HCT116 (cell line): ENCODE measurements around the gene DLD. TPM values are rescaled to one million over a fixed set of nuclear protein-coding genes. Genes with fewer than 3 reads are reported as not detected.

Experiments used
- ATAC-seq: fragments of 200-7000 bp; cut with Tn5 transposase; 2 replicates; pipeline ENCODE4 v1.9.1; 2020; ENCODE audit warnings: mild to moderate bottlenecking, moderate library complexity
- BruUV-seq: library from RNA; stranded (reverse); fragments of 400-500 nt; replicated peaks from 2 replicates; lab custom pipeline; 2021; lab: Mats Ljungman, UMichigan
- CTCF ChIA-PET: fragments of 300-600 bp; sonication (Branson Sonifier 250); formaldehyde crosslinking; loops from one replicate; lab custom pipeline; 2021; ENCODE audit warnings: antibody characterized with exemption; lab: Charles Lee
- POLR2A ChIA-PET: fragments of 300-600, 350-600 bp; sonication (Branson Sonifier 250); formaldehyde crosslinking; loops from one replicate; lab custom pipeline; 2021; ENCODE audit warnings: antibody characterized with exemption; lab: Charles Lee
- RAD21 ChIA-PET, 2 experiments: fragments of 300-600 bp; sonication (Branson Sonifier 250); formaldehyde crosslinking; loops; one replicate each; lab custom pipeline; 2023; ENCODE audit warnings: low total read pairs in 2 of 2; ENCODE audit not compliant: uncharacterized antibody in 2 of 2, unreplicated experiment in 2 of 2, low non-redundant PET in 1 of 2; lab: Charles Lee
- DNase-seq: peaks from one replicate; pipeline ENCODE4 v3.0.0-alpha.2; 2010; ENCODE audit warnings: low read depth, low spot score
- H2AFZ ChIP-seq: fragments of 200-600 bp; shearing (Covaris generic), sonication (generic); 2 replicates; pipeline ENCODE4 v1.6.1; 2017; ENCODE audit warnings: low read depth, mixed run types, mixed read lengths, antibody characterized with exemption, low read length; ENCODE audit not compliant: poor library complexity, severe bottlenecking
- H3K27ac ChIP-seq: 2 replicates; pipeline ENCODE4 v1.5.1; 2012; ENCODE audit warnings: low read depth, low read length
- H3K27me3 ChIP-seq: fragments of 200-600 bp; sonication (generic); 2 replicates; pipeline ENCODE4 v1.6.1; 2016; ENCODE audit warnings: mixed run types, low read length, mixed read lengths; ENCODE audit not compliant: insufficient read depth
- H3K36me3 ChIP-seq, 2 experiments: fragments of 200-500 bp in 1 of 2; fragments of 200-600 bp in 1 of 2; sonication (Bioruptor generic) in 1 of 2; sonication (generic) in 1 of 2; 2 replicates each; pipeline versions ENCODE4 v1.5.1 to v1.6.1; 2014 to 2016; ENCODE audit warnings: low read length in 2 of 2, inconsistent platforms in 1 of 2, mixed read lengths in 1 of 2, mixed run types in 1 of 2; ENCODE audit not compliant: insufficient read depth in 2 of 2, control insufficient read depth in 1 of 2
- H3K4me1 ChIP-seq, 2 experiments: fragments of 200-600 bp in 1 of 2; sonication (generic) in 1 of 2; 2 replicates each; pipeline versions ENCODE4 v1.5.1 to v1.6.1; 2012 to 2017; ENCODE audit warnings: low read length in 2 of 2, inconsistent platforms in 1 of 2, mild to moderate bottlenecking in 1 of 2, mixed read lengths in 1 of 2, mixed run types in 1 of 2, moderate library complexity in 1 of 2; ENCODE audit not compliant: insufficient read depth in 2 of 2, control insufficient read depth in 1 of 2
- H3K4me2 ChIP-seq: fragments of 200-600 bp; sonication (generic); 2 replicates; pipeline ENCODE4 v1.6.1; 2017; ENCODE audit warnings: mixed run types, low read length, mixed read lengths
- H3K4me3 ChIP-seq, 2 experiments: fragments of 200-600 bp in 1 of 2; sonication (generic) in 1 of 2; replicated peaks in 1 of 2; 2 replicates each; pipeline ENCODE4 v1.5.1; 2011 to 2016; ENCODE audit warnings: low read length in 2 of 2, control low read depth in 1 of 2, low read depth in 1 of 2, mild to moderate bottlenecking in 1 of 2, mixed read lengths in 1 of 2, mixed run types in 1 of 2
- H3K79me2 ChIP-seq: fragments of 200-600 bp; sonication (generic); 2 replicates; pipeline ENCODE4 v1.6.1; 2017; ENCODE audit warnings: mild to moderate bottlenecking, mixed run types, low read length, moderate library complexity, mixed read lengths; ENCODE audit not compliant: insufficient read depth
- H3K9ac ChIP-seq: fragments of 200-600 bp; sonication (generic); 2 replicates; pipeline ENCODE4 v1.6.1; 2016; ENCODE audit warnings: low read length, mixed read lengths
- H3K9me2 ChIP-seq: fragments of 200-600 bp; sonication (generic), shearing (Covaris generic); 2 replicates; pipeline ENCODE4 v1.6.1; 2017; ENCODE audit warnings: mixed run types, mild to moderate bottlenecking, moderate library complexity; ENCODE audit not compliant: insufficient read depth
- H3K9me3 ChIP-seq, 2 experiments: fragments of 200-500 bp in 1 of 2; fragments of 200-600 bp in 1 of 2; sonication (Bioruptor generic) in 1 of 2; sonication (generic) in 1 of 2; 2 replicates each; pipeline ENCODE4 v1.6.1; 2014 to 2017; ENCODE audit warnings: low read length in 2 of 2, mixed read lengths in 2 of 2, inconsistent platforms in 1 of 2, low read depth in 1 of 2, mild to moderate bottlenecking in 1 of 2, mixed run types in 1 of 2, moderate library complexity in 1 of 2; ENCODE audit not compliant: control insufficient read depth in 1 of 2, insufficient read depth in 1 of 2
- H4K20me1 ChIP-seq: fragments of 200-600 bp; sonication (generic), shearing (Covaris generic); 2 replicates; pipeline ENCODE4 v1.6.1; 2017; ENCODE audit warnings: mixed run types, mild to moderate bottlenecking, moderate library complexity; ENCODE audit not compliant: insufficient read depth
- CBX3 ChIP-seq: IDR thresholded peaks from 2 replicates; pipeline ENCODE4 v1.6.1; 2012; ENCODE audit warnings: low read depth
- CEBPB ChIP-seq: IDR thresholded peaks from 2 replicates; pipeline ENCODE4 v1.6.1; 2012; ENCODE audit warnings: low read depth
- EGR1 ChIP-seq: IDR thresholded peaks from 2 replicates; pipeline ENCODE4 v1.6.1; 2012; ENCODE audit warnings: low read depth
- ELF1 ChIP-seq: IDR thresholded peaks from 2 replicates; pipeline ENCODE4 v1.6.1; 2012; ENCODE audit warnings: low read depth, borderline replicate concordance
- EZH2phosphoT487 ChIP-seq: fragments of 200-600 bp; IDR thresholded peaks from 2 replicates; pipeline ENCODE4 v1.6.1; 2018; ENCODE audit warnings: antibody characterized with exemption, borderline replicate concordance
- FOSL1 ChIP-seq: IDR thresholded peaks from 2 replicates; pipeline ENCODE4 v1.6.1; 2012; ENCODE audit warnings: low read depth
- POLR2A ChIP-seq: IDR thresholded peaks from 2 replicates; pipeline ENCODE4 v1.7.0; 2011; ENCODE audit warnings: borderline replicate concordance; ENCODE audit not compliant: insufficient read depth, insufficient read length; ENCODE audit errors: extremely low read depth
- POLR2AphosphoS5 ChIP-seq: IDR thresholded peaks from 2 replicates; pipeline ENCODE4 v1.6.1; 2011; ENCODE audit warnings: mild to moderate bottlenecking, low read depth, low read length, moderate library complexity
- RAD21 ChIP-seq: IDR thresholded peaks from 2 replicates; pipeline ENCODE4 v1.6.1; 2012; ENCODE audit warnings: low read depth, mild to moderate bottlenecking
- REST ChIP-seq: IDR thresholded peaks from 2 replicates; pipeline ENCODE4 v1.6.1; 2012; ENCODE audit warnings: low read depth
- SIN3A ChIP-seq: IDR thresholded peaks from 2 replicates; pipeline ENCODE4 v1.6.1; 2012; ENCODE audit warnings: low read depth
- SRF ChIP-seq: IDR thresholded peaks from 2 replicates; pipeline ENCODE4 v1.6.1; 2012; ENCODE audit warnings: low read depth
- TCF7L2 ChIP-seq: IDR thresholded peaks from 2 replicates; pipeline ENCODE4 v1.7.0; 2011; ENCODE audit warnings: borderline replicate concordance, inconsistent platforms; ENCODE audit not compliant: insufficient read depth, insufficient read length; ENCODE audit errors: extremely low read depth
- YY1 ChIP-seq: IDR thresholded peaks from 2 replicates; pipeline ENCODE4 v1.6.1; 2011; ENCODE audit warnings: low read length, low read depth, moderate library complexity, mild to moderate bottlenecking; ENCODE audit not compliant: insufficient replicate concordance; ENCODE audit errors: extremely low read depth
- ZFX ChIP-seq: fragments of 450-650 bp; IDR thresholded peaks from 2 replicates; pipeline ENCODE4 v1.6.1; 2017
- ZNF274 ChIP-seq: fragments of 200-500 bp; sonication (Bioruptor generic); IDR thresholded peaks from 2 replicates; pipeline ENCODE4 v1.6.1; 2014; ENCODE audit warnings: mild to moderate bottlenecking, low read depth, low read length, inconsistent platforms
- intact Hi-C: fragments of 100-400 bp; cut with micrococcal nuclease; formaldehyde crosslinking; loops from 2 replicates; pipeline ENCODE4 v1.10.0; 2022
- total RNA-seq: library from RNA; stranded (reverse); gene quantifications from one replicate; pipeline ENCODE4 v1.2.1, GENCODE V29; 2021; ENCODE audit not compliant: unreplicated experiment
- TF ChIP-seq, protein P1 (sequence below): IDR thresholded peaks from 2 replicates; pipeline ENCODE4 v1.6.1; 2012
- TF ChIP-seq, protein P2 (sequence below): IDR thresholded peaks from 2 replicates; pipeline ENCODE4 v1.6.1; 2012
- TF ChIP-seq, protein P3 (sequence below), 3 experiments: fragments of 200-600 bp in 1 of 3; sonication (generic) in 1 of 3; IDR thresholded peaks in 2 of 3; conservative IDR thresholded peaks in 1 of 3; 2 replicates each; pipeline ENCODE4 v1.5.1; 2012 to 2017; ENCODE audit warnings: low read depth in 2 of 3, low read length in 2 of 3, antibody characterized with exemption in 1 of 3, borderline replicate concordance in 1 of 3, control low read depth in 1 of 3, mild to moderate bottlenecking in 1 of 3, mixed read lengths in 1 of 3, mixed run types in 1 of 3, moderate library complexity in 1 of 3; ENCODE audit not compliant: insufficient read depth in 1 of 3
- TF ChIP-seq, protein P4 (sequence below): IDR thresholded peaks from 2 replicates; pipeline ENCODE4 v1.6.1; 2011; ENCODE audit warnings: mild to moderate bottlenecking, low read length, moderate library complexity; ENCODE audit not compliant: insufficient replicate concordance; ENCODE audit errors: extremely low read depth

The DLD gene
- total RNA-seq, 1 experiment from 2014 or later = 104 TPM

- ATAC-seq (no peak), DNase-seq (no peak)
- intact Hi-C loops = no loop called here
- H3K9me2 ChIP-seq = no peaks in the 10 kb centered on the region
- no TSS peak for BruUV-seq
- CTCF ChIA-PET = no interaction called here
- H3K9ac ChIP-seq = no peak overlapping the region
- TF ChIP-seq POLR2A (no peak), REST (no peak), ELF1 (no peak), EGR1 (no peak), SRF (no peak), CEBPB (no peak), POLR2AphosphoS5 (no peak), EZH2phosphoT487 (no peak), RAD21 (no peak), TCF7L2 (no peak), YY1 (no peak), CBX3 (no peak), FOSL1 (no peak), SIN3A (no peak), ZFX (no peak), ZNF274 (no peak)
- TF ChIP-seq, protein P1, sequence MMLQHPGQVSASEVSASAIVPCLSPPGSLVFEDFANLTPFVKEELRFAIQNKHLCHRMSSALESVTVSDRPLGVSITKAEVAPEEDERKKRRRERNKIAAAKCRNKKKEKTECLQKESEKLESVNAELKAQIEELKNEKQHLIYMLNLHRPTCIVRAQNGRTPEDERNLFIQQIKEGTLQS = no peak
- TF ChIP-seq, protein P2, sequence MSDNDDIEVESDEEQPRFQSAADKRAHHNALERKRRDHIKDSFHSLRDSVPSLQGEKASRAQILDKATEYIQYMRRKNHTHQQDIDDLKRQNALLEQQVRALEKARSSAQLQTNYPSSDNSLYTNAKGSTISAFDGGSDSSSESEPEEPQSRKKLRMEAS = no peak
- TF ChIP-seq, protein P3, sequence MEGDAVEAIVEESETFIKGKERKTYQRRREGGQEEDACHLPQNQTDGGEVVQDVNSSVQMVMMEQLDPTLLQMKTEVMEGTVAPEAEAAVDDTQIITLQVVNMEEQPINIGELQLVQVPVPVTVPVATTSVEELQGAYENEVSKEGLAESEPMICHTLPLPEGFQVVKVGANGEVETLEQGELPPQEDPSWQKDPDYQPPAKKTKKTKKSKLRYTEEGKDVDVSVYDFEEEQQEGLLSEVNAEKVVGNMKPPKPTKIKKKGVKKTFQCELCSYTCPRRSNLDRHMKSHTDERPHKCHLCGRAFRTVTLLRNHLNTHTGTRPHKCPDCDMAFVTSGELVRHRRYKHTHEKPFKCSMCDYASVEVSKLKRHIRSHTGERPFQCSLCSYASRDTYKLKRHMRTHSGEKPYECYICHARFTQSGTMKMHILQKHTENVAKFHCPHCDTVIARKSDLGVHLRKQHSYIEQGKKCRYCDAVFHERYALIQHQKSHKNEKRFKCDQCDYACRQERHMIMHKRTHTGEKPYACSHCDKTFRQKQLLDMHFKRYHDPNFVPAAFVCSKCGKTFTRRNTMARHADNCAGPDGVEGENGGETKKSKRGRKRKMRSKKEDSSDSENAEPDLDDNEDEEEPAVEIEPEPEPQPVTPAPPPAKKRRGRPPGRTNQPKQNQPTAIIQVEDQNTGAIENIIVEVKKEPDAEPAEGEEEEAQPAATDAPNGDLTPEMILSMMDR (IDR thresholded peaks at IDR 0.05 in 2 of 3, conservative IDR thresholded peaks at IDR 0.05 in 1 of 3; ENCODE audit: borderline replicate concordance in 1 of 3, insufficient read depth in 1 of 3, low read depth in 2 of 3, low read length in 2 of 3) = no peak
- TF ChIP-seq, protein P4, sequence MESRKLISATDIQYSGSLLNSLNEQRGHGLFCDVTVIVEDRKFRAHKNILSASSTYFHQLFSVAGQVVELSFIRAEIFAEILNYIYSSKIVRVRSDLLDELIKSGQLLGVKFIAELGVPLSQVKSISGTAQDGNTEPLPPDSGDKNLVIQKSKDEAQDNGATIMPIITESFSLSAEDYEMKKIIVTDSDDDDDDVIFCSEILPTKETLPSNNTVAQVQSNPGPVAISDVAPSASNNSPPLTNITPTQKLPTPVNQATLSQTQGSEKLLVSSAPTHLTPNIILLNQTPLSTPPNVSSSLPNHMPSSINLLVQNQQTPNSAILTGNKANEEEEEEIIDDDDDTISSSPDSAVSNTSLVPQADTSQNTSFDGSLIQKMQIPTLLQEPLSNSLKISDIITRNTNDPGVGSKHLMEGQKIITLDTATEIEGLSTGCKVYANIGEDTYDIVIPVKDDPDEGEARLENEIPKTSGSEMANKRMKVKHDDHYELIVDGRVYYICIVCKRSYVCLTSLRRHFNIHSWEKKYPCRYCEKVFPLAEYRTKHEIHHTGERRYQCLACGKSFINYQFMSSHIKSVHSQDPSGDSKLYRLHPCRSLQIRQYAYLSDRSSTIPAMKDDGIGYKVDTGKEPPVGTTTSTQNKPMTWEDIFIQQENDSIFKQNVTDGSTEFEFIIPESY = no peak
- TF ChIP-seq, all 23 proteins: peak for 0
- Histone ChIP-seq H3K4me2 (no peak overlapping the region), H3K4me3 (no peak overlapping the region), H2AFZ (no peak overlapping the region), H3K27ac (no peak overlapping the region), H3K27me3 (no peaks in the 10 kb centered on the region), H3K79me2 (no peaks in the 10 kb centered on the region), H3K9me3 (no peaks in the 10 kb centered on the region), H3K4me1 (no peaks in the 10 kb centered on the region; a peak in 1 of 4 replicates), H4K20me1 (no peaks in the 10 kb centered on the region), H3K36me3 (peaks cover 0 to 7% of the 10 kb centered on the region in 2 experiments; a peak in 2 of 4 replicates)
- POLR2A ChIA-PET = no interaction called here
- RAD21 ChIA-PET = no interaction called here
Observed at GRCh38 chr7:107969856-107970255, 78.9 kb downstream of the DLD start.
